ENCODE data around the gene DHPS.
"Not testable (repeated sequence)": the region's sequence is repeated elsewhere in the genome, so short reads cannot be mapped to it uniquely, and the experiment has no call there.

DHPS gene

DNA sequence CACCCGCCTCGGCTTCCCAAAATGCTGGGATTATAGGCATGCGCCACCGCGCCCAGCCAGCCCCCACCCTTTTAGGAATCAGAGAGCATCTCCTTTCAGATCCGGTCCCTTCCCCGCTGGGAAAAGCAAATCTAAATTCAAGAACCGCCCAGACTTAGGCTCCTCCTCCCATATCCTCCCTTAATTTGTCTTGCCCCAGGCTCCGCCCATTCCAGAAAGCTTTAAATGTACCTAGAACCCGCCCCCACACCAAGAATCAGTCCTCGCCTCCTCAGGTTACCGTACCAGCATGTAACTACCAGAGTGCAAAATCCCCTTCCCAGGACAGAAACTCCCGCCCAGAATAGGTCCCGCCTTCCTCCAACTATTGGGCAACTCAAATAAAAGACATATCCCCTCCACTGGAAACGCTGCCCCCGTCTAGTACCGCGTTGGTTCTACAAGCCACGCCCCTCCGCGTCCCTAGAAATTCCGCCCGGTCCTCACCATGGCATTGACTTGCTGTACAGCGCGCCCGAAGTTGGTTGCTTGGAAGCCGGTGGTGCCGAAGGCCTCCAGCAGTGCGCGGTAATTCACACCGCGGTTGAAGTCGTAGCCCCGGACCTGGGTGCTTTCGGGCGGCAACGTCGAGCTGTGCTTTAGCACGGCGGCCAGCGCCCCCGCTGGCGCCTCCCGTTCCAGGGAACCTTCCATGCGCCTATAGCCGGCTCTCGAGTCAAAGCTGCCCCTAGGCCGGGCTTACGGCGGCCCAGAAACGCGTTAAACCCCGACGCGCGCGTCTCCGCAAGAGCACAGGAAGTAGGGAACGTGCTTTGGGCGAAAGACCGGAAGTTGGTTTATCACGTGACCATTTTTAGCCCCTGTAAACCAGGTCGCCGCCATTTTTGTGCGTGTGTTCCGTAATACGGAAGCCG, at the start of gene DHPS:
TSS of gene DHPS (minus strand) at position 807 of the 914 bp plus-strand sequence. CDS start at position 693, 114 bp downstream.
- peak; percentile 72 to 85 for DNase-seq (ENCODE audit: low read depth in 2 of 2)

DNA sequence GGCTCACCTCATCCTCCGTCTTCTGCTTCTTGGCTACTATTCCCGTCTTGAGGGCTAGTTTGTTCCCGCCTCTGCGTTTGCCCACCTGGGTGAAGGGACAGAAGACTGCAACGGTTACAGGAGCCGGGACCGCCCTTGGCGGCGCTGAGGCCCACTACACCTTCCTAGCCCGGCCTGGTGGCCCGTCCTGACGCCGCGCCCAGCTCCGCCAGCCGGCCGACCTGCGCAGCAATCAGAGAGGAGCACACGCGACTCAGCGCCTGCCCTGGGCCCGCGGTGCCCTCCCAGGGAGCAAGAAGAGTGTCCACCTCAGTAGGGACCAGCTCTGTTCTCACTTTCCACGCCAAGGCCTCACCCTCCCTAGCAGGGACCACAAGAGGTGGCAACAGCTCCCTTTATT, 49.7 kb upstream of the DHPS start:
- DNase-seq (ENCODE audit: low read depth in 2 of 2): no peak

- DNase-seq (ENCODE audit: low read depth in 2 of 2): no peak
These were observed 48.4 kb upstream of the DHPS start for GRCh38 chr19:12730064-12730463.

DNA sequence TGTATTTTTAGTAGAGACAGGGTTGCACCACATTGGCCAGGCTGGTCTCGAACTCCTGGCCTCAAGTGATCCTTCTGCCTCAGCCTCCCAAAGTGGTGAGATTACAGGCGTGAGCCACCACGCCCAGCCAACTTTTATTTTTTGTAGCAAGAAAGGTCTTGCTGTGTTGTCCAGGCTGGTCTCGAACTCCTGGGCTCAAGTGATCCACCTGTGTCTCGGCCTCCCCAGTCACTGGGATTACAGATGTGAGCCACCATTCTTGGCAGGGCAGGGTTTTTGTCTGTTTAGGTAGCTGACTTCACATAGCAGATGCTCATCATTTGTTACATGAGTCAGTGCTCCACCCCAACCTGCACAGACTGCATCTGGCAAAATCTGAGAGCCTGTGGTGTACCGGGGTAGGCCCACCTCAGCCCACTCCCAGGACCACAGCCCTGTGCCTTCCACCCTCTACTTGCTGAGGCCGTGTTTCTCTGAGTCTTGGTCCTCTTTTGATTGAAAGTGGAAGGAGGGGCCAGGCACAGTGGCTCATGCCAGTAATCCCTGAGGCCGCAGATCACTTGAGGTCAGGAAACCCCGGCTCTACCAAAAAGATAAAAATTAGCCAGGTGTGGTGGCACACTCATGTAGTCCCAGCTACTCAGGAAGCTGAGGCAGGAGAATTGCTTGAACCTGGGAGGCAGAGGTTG, 46.2 kb upstream of the DHPS start:
- DNase-seq (ENCODE audit: low read depth in 2 of 2): no peak

DNA sequence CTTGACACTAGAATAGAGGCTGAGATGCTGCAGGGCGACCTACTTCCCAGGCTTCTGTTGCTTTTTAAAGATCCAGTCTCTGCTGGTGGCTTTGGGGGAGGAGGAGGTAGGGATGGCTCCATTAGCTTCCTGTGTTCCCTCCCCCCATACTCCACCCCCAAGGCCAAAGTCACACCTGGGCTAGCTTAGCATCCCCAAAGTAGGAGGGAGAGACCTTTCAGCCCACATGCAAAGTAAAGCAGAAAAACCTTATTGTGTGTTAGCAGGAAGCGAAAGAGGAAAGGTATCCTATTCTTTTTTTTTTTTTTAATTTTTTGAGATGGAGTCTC, 45.3 kb upstream of the DHPS start:
- no peak for DNase-seq (ENCODE audit: low read depth in 2 of 2)

DNA sequence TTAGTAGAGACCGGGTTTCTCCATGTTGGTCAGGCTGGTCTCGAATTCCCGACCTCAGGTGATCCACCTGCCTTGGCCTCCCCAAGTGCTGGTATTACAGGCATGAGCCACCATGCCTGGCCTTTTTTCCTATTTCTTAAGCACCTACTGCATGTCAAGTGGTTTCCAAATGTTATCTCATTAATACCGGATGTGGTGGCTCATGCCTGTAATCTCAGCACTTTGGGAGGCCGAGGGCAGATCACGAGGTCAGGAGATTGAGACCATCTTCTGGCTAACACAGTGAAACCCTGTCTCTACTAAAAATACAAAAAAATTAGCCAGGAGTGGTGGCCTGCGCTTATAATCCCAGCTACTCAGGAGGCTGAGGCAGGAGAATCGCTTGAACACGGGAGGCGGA, 43.9 kb upstream of the DHPS start:
- DNase-seq (ENCODE audit: low read depth in 2 of 2): not testable (repeated sequence)

- peak in 1 of 2 donors; percentile 48 for DNase-seq (ENCODE audit: low read depth in 2 of 2)
These were observed 42.2 kb upstream of the DHPS start, which contains the start of gene TNPO2 for GRCh38 chr19:12723641-12724426. TSS of gene TNPO2 (minus strand) at chr19:12723932. CDS start at chr19:12720977, 2,955 bp downstream.

GRCh38 chr19:12723381-12723640, 41.6 kb upstream of the DHPS start:
- DNase-seq (ENCODE audit: low read depth in 2 of 2): no peak

DNA sequence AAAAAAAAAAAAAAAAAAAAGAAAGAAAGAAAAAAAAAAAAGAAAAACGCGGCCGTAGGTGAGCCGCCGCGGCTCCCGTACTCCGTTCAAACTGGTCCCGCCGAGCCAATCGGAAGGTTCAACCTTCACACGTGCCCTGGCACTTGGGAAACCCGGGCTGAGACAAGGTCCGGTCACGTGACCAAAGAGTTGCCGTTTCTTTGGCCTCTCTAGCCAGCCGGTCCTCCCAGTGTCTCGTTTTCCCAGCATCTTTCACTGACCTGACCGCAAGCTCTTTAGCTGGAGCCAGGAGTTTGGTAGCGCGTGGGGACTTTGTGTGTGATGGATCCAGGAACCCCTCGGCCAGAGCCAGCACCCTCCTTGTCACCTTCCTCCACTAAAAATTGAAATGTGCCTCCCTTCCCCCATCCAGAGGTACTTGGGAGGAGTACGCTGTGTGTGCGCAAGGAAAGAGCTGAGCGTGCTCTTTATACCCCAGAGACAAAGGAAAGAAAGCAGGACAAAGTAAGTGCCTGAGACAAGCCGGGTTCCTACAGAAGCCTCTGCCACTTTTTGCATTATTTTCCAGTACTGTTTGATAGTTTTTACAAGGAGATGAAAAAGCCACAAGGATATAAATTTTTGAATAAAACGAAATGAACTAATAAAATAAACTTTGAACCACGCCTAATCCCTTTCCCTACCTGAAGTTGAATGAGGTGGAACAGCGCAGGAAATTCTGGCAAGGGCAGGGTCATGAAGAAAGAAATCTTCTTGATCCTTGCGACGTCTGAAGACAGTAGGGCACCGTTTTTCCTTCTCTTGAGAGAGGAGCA, 41.1 kb upstream of the DHPS start:
- peak; percentile 83 to 92 for DNase-seq (ENCODE audit: low read depth in 2 of 2)

- no peak for DNase-seq (ENCODE audit: low read depth in 2 of 2)
These were observed 40.2 kb upstream of the DHPS start for GRCh38 chr19:12721656-12722565.

GRCh38 chr19:12720851-12721655, 39.4 kb upstream of the DHPS start:
- no peak for DNase-seq (ENCODE audit: low read depth in 2 of 2)

GRCh38 chr19:12720296-12720695, 38.6 kb upstream of the DHPS start:
- no peak for DNase-seq (ENCODE audit: low read depth in 2 of 2)

DNA sequence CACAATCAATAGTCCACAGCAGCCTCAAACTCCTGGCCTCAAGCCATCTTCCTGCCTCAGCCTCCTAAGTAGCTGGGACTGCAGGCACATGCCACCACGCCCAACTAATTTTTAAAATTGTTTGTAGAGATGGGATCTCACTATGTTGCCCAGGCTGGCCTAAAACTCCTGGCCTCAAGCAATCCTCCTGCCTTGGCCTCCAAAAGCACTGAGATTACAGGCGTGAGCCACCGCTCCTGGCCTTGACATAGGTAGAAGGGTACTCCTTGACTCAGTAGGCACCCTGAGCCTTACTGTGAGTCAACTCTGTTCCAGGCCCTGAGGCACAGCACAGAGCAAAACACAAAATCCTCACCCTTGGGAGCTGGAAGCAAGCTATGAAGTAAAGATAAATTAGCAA, 34.2 kb upstream of the DHPS start:
- DNase-seq (ENCODE audit: low read depth in 2 of 2): no peak

GRCh38 chr19:12715102-12715501, 33.4 kb upstream of the DHPS start:
- DNase-seq (ENCODE audit: low read depth in 2 of 2): no peak

DNA sequence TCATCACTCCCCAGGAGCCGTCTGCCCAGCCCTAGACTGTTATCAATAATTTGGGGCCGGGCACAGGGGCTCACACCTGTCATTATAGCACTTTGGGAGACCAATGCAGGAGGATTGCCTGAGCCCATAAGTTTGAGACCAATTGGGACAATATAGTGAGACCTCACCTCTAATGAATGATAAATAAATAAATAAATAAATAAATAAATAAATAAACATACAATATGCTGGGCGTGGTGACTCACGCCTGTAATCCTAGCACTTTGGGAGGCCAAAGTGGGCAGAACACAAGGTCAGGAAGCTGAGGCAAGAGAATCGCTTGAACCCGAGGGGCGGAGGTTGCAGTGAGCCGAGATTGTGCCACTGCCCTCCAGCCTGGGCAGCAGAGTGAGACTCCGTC, 31.6 kb upstream of the DHPS start:
- DNase-seq (ENCODE audit: low read depth in 2 of 2): not testable (repeated sequence)

- DNase-seq (ENCODE audit: low read depth in 2 of 2): not testable (repeated sequence)
These were observed 30.4 kb upstream of the DHPS start for GRCh38 chr19:12712077-12712476.

DNA sequence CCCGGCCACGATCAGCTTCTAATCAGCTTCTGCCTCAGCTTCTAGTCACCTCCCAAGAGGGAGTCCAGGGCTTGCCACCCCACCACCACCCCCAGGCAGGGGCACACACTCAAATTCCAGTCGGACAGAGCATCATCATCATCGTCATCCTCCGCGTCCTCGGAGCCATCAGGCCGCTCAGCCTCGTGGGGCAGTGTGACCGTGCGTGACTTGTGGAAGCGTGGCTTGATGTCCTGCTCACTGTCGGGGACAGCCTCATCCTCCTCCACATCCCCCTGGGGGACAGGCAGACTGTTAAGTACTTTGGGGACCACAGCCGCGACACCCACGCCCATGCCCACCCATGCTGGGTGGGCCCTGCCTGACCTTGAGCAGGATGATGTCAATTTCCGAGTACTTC, 29.5 kb upstream of the DHPS start:
- DNase-seq (ENCODE audit: low read depth in 2 of 2): no peak

DNA sequence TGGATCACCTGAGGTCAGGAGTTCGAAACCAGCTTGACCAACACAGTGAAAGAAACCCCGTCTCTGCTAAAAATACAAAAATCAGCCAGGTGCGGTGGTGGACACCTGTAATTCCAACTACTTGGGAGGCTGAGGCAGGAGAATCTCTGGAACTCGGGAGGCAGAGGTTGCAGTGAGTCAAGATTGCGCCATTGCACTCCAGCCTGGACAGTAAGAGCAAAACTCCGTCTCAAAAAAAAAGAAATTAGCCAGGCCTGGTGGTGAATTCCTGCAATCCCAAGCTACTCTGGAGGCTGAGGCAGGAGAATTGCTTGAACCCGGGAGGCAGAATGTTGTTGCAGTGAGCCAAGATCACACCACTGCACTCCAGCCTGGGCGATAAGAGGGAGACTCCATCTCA, 27.0 kb upstream of the DHPS start:
- no peak for DNase-seq (ENCODE audit: low read depth in 2 of 2)

DNA sequence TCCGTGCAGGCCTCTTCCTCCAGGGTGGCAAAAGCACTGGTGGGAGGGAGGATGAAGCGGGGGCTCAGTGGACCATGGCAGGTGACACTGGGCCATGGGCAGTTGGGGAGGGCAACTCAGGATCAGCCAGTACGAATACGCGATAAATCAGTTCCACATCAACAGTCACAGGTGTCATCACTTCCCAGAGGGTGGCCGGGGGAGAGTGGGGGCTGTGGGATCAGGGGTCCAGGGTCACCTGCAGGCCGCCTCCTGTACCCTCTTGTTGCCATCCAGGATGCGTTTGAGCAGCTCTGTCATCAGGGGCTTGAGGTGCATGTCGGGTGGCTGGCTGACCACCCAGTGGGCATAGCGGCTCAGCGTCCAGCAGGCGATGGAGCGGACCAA, 24.6 kb upstream of the DHPS start:
- DNase-seq (ENCODE audit: low read depth in 2 of 2): no peak
